D721Med (cell line): ENCODE measurements around the gene KREMEN1.

Experiments
- DNase-seq: peaks from one replicate; pipeline ENCODE4 v3.0.0; 2011; ENCODE audit warnings: low spot score; ENCODE audit not compliant: insufficient read length
- FAIRE-seq: peaks from 2 replicates; lab custom pipeline; 2011; peaks lifted over from hg19 to GRCh38; lab: Jason Lieb, UNC
- CTCF ChIP-seq: IDR thresholded peaks from 2 replicates; pipeline ENCODE4 v1.5.1; 2012; ENCODE audit warnings: mild to moderate bottlenecking, control low read depth; ENCODE audit not compliant: insufficient read depth; ENCODE audit errors: missing control alignments

Gene KREMEN1

GRCh38 chr22:29143941-29144785 lies 71.3 kb downstream of the KREMEN1 start:
- DNase-seq (no peak), FAIRE-seq (no peak)
- no peak for TF ChIP-seq CTCF

GRCh38 chr22:29144786-29145160 lies 71.9 kb downstream of the KREMEN1 start:
- DNase-seq (no peak), FAIRE-seq (no peak)
- TF ChIP-seq CTCF, result no peak

- no peak for FAIRE-seq
- DNase-seq, result no peak
- TF ChIP-seq CTCF, result no peak
Observed at GRCh38 chr22:29145321-29146072, 72.7 kb downstream of the KREMEN1 start.

- DNase-seq (no peak), FAIRE-seq (no peak)
Observed at GRCh38 chr22:29146091-29146560, 73.3 kb downstream of the KREMEN1 start.

GRCh38 chr22:29146771-29147170 lies 73.9 kb downstream of the KREMEN1 start:
- no peak for TF ChIP-seq CTCF
- DNase-seq, result no peak

More at GRCh38 chr22:29146091-29146560, 73.3 kb downstream of the KREMEN1 start:
- TF ChIP-seq CTCF, result no peak

GRCh38 chr22:29147331-29147899 lies 74.6 kb downstream of the KREMEN1 start:
- TF ChIP-seq CTCF, result no peak
- FAIRE-seq, result no peak
- DNase-seq, result no peak

More at GRCh38 chr22:29146771-29147170, 73.9 kb downstream of the KREMEN1 start:
- FAIRE-seq, result no peak
